ENCODE measurements around the gene PDPK1. TPM values are rescaled to one million over a fixed set of nuclear protein-coding genes. Genes with fewer than 3 reads are reported as not detected.

Gene PDPK1
- 30.2 TPM for polyA plus RNA-seq (ENCODE audit: insufficient read length)

DNA sequence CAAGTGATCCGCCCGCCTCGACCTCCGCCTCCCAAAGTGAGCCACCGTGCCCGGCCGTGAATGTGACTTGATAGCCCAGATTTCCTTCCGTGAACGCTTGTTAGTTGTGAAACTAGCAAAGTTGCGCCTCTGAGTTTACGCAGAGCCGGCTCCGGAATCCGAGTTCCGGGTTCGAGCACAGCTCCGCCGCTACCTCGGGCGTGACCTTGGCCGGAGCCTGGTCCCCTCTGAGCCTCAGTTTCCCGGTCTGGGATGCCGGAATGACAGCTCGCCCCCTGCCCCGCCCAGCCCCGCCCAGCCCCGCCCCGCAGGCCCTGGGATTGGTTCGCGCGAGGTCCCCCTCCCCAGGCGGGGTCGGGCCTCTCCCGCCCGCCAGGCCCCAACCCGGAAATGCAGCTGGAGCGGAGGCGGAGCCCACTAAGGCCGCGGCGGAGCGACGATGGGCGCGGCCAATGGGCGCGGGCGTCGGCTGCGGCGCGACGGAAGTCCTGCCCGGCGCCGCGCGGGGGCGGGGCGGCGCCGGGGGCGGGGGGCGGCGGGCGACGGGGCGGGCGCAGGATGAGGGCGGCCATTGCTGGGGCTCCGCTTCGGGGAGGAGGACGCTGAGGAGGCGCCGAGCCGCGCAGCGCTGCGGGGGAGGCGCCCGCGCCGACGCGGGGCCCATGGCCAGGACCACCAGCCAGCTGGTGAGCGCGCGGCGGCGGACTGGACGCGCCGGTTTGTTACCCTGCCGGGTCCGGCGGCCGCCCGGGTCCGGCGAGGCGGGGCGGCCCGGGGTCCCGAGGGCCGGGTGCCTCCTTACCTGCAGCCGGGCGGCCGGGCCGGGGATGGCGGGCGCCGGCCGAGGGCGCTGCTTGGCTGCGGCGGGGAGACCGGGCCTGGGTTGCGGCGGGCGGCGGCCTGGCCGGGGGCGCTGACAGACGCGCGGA, at the start of gene PDPK1:
PDPK1 (plus strand) TSS at position 571 of the 929 bp plus-strand sequence; CDS start at position 663, 92 bp downstream.
- DNase-seq (ENCODE audit: low read depth), result peak; percentile 90

DNA sequence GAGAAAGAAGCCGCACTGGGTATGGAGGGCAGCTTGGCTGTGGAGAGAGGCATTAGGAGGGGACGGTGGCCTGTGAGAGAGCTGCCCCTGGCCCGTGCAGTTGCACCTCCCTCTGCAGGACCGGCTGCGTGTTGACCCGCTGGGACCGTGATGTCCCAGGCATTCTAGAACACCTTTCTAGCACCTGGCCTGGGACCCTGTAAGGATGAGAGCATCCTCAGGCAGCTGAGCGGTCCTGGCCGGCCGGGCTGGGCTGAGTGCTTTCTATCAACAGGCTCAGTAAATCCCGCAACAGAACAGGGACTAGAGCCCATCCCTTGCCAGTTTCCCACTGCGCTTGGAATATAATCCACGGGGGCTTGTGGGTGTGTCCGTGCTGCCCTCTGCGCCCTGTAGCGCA, 48.2 kb upstream of the PDPK1 start:
- no peak for DNase-seq (ENCODE audit: low read depth)

DNA sequence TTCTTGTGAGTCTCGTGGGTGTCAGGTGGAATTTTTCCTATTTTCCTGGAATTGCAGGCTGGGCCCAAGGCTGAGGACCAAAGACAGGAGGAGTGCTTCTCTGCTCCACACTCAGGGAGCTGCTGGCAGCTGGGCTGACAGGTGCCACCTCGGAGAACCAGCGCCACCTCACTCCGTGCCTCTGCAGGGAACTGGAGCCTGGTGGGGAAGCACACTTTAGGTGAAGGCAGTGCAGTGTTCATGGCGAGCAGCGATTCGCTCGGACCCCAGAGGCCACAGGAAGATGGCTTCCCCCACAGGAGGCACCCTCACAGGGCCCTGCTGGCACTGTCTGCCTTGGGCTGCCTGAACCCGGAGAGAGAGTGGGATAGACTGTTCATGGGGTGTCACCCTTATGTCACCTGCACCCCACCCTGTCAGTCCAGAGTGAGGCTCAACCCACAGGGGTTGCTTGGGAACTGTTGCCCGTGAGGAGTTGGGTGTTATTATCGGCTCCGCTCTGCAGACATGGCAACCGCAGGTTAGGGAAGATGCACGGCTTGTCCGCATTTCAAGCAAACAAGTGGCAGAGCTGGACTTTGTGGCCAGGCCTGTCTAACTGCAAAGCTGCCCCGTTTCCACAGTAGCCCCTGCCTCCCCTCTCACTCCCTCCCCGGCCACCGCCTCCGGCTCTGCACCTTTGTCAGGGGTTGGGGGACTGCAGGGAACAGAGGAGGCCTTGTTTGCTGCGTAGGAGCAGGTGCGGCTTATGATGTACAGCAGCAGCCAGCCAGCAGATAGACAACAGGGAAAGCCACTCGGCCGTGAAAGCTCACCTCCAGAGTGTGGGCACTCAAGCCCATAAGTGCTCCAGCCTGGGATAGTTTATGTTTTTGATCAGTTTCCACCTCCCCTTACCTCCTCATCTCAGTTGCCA, 47.4 kb upstream of the PDPK1 start:
- no peak for DNase-seq (ENCODE audit: low read depth)

DNA sequence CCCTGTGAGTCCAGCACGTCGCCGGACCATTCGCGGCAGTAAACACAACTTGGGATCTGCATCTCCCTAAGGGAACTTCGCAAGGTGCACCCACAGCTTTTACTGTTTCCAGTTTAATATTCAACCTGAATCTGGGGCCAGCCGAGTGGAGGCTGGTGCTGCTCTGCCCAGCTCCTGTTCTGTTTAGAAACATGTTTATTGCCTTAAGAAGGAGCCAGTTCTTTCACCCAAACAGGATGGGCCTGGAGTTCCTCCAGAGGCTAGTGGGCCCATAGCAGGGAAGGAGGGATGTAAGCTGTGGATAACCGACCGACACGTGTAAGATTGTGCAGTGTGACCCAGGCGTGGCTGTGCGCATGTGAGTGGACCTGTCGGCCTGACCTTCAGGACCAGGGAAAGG, 45.5 kb upstream of the PDPK1 start:
- no peak for DNase-seq (ENCODE audit: low read depth)

DNA sequence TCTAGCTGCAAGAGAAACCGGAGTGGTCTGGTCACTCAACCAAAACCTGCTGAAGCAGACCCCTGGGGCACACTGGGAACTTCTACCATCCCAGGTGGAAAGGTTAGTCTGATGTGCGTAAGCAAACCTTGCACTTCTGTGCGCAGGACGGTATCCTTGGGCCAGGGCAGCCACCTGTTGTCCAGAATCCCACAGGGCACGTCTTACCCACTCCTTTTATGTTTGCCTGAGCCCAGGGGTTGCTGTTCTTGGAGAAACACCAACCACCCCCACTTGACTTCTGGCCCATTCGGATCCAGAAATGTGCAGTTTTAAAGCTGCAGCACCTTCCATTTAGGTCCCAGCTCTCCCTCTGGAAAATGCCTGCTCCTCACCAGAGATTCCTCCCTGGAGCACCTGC, 44.2 kb upstream of the PDPK1 start:
- no peak for DNase-seq (ENCODE audit: low read depth)

DNA sequence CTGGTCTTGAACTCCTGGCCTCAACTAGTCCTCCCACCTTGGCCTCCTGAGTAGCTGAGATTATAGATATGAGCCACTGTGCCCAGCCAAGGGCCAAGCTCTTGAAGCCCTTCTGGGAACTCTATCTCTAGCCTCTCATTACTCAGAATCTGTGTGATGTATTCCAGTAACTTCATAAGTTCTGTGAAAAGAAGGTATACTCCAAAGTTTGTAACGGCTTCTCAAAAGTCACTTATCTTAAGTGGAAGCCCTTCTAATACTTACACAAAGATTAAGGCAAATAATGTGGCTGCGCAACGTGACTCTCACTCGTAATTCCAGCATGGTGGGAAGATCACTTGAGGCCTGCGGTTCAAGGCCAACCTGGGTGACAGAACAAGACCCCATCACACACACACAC, 43.2 kb upstream of the PDPK1 start:
- DNase-seq (ENCODE audit: low read depth), result no peak

DNA sequence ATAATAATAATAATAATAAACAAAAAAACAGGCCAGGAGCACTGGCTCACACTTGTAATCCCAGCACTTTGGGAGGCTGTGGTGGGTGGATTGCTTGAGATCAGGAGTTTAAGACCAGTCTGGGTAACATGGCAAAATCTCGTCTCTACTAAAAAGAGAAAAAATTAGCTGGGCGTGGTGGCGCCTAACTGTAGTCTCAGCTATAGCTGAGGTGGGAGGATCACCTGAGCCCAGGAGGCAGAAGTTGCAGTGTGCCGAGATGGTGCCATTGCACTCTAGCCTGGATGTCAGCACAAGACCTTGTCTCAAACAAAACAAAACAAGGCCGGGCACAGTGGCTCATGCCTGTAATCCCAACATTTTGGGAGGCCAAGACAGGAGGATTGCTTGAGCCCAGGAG, 42.8 kb upstream of the PDPK1 start:
- no peak for DNase-seq (ENCODE audit: low read depth)

DNA sequence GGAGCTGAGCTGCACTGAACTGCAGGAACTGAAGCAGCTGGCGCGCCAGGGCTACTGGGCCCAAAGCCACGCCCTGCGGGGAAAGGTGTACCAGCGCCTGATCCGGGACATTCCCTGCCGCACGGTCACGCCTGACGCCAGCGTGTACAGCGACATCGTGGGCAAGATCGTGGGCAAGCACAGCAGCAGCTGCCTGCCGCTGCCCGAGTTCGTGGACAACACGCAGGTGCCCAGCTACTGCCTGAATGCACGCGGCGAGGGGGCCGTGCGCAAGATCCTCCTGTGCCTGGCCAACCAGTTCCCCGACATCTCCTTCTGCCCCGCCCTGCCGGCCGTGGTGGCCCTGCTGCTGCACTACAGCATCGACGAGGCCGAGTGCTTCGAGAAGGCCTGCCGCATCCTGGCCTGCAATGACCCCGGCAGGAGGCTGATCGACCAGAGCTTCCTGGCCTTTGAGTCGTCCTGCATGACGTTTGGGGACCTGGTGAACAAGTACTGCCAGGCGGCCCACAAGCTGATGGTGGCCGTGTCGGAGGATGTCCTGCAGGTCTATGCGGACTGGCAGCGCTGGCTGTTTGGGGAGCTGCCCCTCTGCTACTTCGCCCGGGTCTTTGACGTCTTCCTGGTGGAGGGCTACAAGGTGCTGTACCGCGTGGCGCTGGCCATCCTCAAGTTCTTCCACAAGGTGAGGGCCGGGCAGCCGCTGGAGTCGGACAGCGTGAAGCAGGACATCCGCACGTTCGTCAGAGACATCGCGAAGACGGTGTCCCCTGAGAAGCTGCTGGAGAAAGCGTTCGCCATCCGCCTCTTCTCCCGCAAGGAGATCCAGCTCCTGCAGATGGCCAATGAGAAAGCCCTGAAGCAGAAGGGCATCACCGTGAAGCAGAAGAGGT, 41.4 kb upstream of the PDPK1 start:
- no peak for DNase-seq (ENCODE audit: low read depth)

DNA sequence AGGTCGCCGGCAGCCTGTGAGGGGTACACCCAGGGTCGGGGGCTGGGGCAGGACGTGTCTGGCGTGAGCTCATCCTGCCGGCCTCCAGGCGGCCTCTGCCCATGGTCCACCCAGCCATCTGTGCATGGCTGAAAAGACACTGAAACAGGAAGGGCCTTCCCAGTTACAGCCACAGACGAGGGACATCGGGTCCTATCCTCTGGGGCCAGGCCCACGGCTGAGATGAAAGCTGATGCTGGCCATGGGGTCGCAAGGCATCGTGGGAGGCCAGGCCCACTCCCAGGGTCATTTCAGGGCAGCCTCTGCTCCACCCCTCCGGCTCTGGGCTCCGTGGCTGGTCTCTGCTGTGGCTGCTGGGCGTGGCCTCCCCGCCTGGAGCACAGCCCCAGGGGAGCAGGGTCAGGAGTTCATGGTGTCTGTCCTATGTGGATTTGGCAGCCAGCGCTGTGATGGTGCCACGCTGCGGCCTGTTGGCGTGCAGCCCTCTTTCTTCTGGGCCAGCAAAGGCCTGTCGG, 40.6 kb upstream of the PDPK1 start:
- DNase-seq (ENCODE audit: low read depth), result no peak

DNA sequence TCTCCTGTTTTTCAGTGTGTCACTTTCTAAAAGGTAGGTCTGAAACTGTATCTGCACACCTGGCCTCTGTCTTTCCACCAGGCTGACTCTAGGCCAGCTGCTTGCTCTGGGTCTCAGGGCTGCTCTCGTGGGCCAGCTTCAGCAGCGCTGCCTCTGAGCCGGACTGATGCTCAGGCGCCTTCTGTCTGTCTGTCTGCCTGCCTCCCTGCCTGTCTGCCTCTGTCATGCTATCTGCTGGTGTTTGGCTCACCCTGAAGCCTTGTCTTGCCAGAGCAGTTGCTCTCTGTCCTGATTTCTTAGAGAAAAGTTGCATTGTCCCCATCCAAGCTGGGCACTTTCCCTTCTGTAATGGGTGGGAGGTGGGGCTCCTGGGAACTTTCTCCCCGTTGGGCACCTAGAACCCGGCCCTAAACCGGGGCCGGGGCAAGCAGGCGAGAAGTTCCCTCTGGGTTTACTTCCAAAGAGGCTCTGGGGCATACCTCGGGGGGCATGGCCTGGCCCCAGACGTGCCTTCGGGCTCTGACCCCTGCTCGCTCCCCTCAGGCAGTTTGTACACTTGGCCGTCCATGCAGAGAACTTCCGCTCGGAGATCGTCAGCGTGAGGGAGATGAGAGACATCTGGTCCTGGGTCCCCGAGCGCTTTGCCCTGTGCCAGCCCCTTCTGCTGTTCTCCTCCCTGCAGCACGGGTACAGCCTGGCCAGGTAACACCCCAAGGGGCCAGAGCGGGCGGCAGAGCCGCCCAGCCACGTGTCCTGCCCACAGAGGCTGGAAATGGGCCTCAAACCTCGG, 39.9 kb upstream of the PDPK1 start:
- no peak for DNase-seq (ENCODE audit: low read depth)

DNA sequence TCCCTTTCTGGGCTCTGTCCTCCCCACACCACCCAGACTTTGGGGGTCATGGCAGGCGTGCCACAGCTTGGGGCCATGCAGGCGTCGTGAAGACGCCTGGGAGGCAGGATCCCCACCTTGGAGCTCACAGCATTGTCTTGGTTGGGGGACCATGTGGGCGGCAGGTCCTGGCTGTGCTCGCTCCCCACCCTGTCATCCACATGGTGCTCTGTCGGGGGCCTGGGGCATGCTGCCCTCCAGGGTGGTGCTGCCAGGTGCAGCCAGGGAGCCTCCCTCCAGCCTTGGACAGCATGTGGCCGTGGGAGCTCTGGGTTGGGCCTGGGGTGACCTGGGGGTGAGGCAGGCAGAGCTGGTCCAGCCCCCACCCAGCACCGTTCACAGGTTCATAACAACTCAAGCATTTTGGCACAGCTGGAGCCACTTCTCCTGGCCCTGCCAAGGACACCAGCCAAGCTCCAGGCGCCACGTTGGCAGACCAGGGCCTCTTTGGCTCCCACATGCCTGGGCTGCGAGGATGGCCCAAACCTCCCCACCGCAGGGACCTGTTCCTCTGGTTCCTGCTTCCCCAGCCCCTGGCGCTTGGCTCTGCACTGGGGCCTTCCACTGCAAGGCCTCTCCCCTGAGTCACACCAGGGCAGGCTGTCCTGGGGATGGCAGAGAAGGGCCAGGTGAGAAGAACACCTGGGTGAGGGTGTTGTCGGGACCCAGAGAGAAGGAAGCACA, 39.1 kb upstream of the PDPK1 start:
- DNase-seq (ENCODE audit: low read depth), result no peak

DNA sequence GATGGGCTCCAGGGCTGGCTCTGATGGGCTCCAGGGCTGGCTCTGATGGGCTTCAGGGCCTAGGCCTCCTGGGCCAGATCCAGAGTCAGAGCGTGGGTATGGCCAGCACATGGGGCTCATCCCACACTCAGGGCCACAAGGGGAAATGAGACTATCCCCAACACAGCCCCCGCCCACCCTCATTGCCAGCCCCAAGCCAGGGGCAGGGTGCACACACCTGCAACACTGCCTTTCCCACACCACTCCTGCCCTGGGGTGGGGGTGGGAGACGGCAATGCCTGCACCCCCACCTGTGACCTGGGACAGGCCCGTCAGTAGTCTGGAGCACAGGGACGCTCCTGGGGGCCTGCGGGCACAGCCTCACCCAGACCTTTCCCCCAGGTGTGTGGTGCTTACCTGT, 38.4 kb upstream of the PDPK1 start:
- no peak for DNase-seq (ENCODE audit: low read depth)

DNA sequence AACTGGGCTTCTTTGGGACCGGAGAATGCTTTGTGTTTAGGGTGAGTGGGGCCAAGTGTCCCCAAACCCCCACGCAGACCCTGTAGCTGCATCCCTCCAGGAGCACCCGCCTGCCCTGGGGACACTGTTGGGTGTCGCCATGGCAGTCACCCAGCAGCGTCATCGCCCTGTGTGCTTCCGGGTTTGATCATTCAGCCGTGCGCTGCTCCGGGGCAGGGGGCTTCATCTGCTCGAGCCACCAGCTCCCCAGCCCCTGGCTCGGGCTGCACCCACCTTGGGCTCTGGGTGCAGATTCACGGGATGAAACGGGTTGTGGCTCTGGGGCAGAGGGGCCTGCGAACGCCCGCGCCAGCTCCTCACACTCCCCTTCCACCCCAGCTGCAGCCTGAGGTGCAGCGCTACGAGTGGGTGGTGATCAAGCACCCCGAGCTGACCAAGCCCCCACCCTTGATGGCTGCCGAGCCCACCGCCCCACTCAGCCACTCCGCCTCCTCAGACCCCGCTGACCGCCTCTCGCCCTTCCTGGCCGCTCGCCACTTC, 37.9 kb upstream of the PDPK1 start:
- no peak for DNase-seq (ENCODE audit: low read depth)

DNA sequence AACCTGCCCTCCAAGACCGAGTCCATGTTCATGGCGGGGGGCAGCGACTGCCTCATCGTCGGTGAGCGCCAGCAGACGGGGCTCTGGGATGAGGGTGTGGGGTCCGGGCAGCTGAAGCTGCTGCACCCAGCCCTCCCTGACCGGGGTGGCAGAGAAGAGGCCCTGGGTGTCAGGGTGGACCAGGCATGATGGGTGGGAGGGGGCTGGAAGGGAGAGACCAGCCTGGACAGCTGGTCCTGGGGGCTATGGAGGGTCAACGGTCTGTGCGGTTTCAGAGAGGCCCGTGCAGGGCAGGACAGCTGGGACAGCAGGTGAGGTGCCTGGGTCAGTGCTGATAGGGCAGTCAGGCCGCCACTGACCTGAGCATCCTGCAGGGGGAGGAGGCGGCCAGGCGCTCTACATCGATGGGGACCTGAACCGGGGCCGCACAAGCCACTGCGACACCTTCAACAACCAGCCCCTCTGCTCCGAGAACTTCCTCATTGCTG, 37.3 kb upstream of the PDPK1 start:
- DNase-seq (ENCODE audit: low read depth), result no peak

DNA sequence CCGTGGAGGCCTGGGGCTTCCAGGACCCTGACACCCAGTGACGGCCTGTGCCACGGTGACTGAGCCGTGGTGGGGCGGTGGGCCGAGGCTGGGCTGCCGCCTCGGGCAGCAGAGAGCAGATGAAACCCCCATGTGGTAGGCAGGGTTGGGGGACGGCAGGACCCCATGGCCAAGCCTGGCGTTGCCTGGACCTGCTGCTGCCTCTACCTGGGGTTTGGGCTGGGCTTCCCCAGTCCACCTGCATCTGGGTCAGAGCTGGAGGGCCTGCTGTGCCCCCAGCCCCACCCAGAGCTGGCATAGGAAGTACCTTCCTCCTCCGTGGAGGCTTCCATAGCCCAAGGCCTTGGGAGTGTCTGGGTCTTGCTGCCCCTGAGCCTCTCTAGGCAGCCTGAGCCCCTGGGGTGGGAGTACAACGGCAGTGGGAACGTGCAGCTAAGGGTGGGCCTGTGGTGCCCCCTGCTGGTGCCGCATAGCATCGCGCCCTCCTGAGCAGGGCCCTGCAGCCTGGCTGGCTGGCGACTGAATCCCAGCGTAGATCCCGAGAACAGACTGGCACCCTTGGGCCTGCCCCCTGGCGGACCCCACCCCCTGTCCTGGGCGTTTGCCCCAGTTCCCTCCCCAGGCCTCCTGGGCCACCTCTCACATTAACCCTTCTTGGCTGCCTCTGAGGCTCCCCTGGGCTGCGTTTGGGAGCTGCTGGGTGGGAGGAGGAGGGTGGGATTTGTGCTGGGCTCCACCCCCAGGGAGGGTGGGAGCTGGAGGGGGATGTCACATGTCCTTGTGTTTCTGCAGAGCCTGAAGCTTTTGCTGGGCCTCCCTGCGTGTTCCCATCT, 36.7 kb upstream of the PDPK1 start:
- peak; percentile 38 for DNase-seq (ENCODE audit: low read depth)

DNA sequence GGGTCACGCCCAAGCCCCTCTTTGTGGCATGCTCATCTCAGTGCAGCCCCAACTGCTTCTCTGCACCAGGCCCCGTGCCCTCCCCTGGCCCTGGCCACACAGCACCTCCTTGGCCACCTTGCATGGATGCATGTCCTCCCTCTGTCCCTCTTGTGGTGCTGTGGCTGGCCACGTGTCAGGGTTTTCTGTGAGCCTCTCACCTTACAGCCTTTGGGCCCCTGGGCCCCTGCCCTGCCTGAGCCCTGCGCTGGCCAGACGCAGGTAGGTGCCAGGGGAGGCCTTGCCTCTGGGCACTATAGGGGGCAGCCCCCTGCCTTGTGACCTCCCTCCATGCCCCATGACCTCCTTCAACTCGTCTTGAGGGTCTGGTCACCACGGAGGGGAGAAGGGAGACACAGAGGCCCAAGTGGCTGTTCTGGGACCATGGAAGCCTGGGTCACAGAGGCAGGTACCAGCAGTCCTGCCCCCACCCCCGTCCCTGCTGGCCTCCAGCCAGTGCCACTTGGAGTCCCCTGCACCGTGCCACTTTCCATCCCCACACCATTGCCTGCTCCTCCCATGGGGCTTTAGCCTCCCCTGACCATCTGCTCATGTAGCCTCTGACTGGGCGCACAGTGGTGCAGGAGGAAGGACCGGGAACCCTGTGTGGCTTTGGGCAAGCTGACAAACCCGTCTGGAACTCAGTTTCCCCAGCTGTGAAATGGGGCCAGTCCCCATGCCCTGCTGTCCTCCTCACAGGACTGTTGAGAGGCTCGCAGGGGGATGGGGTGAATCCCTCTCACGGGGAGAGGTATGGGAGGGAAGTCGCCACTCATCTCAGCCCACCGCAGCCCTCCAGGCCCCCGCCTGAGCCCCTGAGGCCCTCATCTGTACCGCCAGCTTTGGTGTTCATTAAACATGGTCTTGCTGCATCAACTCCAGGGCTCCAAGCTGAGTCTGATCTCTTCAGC, 35.6 kb upstream of the PDPK1 start:
- DNase-seq (ENCODE audit: low read depth), result no peak

DNA sequence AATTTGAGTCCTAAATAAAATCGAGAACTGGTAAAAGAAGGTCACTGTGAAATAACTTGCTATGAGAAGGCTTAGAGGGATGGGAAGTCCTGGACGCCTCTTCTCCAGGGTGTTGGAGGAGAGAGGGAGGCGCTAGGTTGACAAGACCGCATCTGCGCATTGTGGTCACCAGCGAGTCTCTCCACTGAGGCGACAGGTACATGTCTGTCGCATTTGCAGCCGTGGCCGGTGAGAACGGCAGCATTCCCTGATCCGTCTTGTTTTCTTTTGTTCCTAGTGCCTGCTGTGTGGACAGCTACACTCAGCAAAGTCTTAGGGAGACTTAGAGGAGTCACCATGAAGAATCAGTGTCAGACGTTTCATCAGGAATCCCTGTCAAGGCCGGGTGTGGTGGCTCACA, 32.1 kb upstream of the PDPK1 start:
- DNase-seq (ENCODE audit: low read depth), result no peak
